HEK293 (cell line): ENCODE results near the gene CEPT1.

Experiments
- CTCF ChIP-seq: fragments of 450-650 bp; formaldehyde crosslinking; IDR thresholded peaks from 2 replicates; pipeline ENCODE4 v1.5.1; 2016; ENCODE audit warnings: missing biosample characterization, missing genetic modification characterization
- REST ChIP-seq: fragments of 450-650 bp; formaldehyde crosslinking; IDR thresholded peaks from 2 replicates; pipeline ENCODE4 v1.5.1; 2016; ENCODE audit warnings: missing biosample characterization, missing genetic modification characterization
- SETDB1 ChIP-seq: IDR thresholded peaks from one replicate; pipeline ENCODE4 v1.6.1; 2017; ENCODE audit warnings: mild to moderate bottlenecking, low read length, moderate library complexity, mixed read lengths; ENCODE audit not compliant: insufficient read length
- ZNF280C ChIP-seq: fragments of 450-650 bp; formaldehyde crosslinking; IDR thresholded peaks from 2 replicates; pipeline ENCODE4 v1.5.1; 2016; ENCODE audit warnings: missing biosample characterization, missing genetic modification characterization
- ZNF621 ChIP-seq: fragments of 450-650 bp; formaldehyde crosslinking; IDR thresholded peaks from 2 replicates; pipeline ENCODE4 v1.5.1; 2017; ENCODE audit warnings: missing biosample characterization, missing genetic modification characterization
- ZNF654 ChIP-seq: fragments of 450-650 bp; formaldehyde crosslinking; IDR thresholded peaks from 2 replicates; pipeline ENCODE4 v1.5.1; 2016; ENCODE audit warnings: low read depth, missing biosample characterization, missing genetic modification characterization
- ZNF704 ChIP-seq: fragments of 450-650 bp; formaldehyde crosslinking; IDR thresholded peaks from 2 replicates; pipeline ENCODE4 v1.5.1; 2016; ENCODE audit warnings: missing biosample characterization, missing genetic modification characterization

DNA sequence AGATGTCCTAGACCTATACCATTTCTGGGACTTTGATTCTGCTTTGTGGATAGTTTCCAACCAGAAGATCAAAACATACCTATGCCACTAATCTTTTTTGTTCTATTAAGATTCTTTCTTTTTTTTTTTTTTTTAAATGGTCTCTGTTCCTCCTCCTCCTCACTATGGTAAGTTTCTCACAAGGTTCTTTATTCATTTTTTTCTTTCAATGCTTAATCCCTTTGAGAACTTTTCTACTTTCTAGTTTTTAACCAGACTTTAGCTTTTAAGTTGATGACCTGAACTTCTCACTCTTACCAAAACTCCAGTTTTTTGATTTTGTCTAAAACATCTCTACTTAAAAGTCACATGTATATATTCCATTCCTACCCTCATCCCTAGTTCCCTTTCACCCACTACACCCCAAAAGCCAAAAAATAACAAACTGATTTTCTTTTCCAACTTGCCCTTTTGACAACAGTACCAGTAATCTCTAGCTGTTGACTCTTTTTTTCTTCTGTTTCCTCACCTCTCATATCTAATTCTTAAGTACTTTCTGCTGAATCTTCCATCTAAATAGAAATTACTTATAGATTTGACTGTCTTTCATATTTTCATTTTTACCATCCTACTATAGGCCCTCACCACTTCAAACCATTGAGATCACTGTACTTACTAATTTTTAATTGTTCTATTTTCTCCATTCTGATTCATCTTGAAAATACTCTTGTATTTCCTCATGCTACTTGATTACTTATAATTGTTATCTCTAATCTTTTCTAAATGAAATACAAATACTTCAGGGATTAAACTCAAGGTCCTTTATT lies 6.1 kb downstream of the CEPT1 start:
- TF ChIP-seq CTCF: no peak
- TF ChIP-seq ZNF621 (tag by site-specific recombination): no peak
- TF ChIP-seq ZNF280C (tag by site-specific recombination): no peak
- TF ChIP-seq ZNF704: no peak
- no peak for TF ChIP-seq ZNF654 (tag by site-specific recombination)
- TF ChIP-seq REST (tag by site-specific recombination): no peak
- no peak for TF ChIP-seq SETDB1
